ENCODE measurements around the gene NIPAL4.

GRCh38 chr5:157459715-157460599 is at the start of gene NIPAL4:
- TF ChIP-seq CTCF (IDR thresholded peaks at IDR 0.05; ENCODE audit: insufficient read depth, low read depth, low read length) = no peak
- TF ChIP-seq EZH2 (IDR thresholded peaks at IDR 0.05; ENCODE audit: insufficient read depth, low read length) = peak; percentile 15

Data from astrocyte (in vitro differentiated cells and primary cell).